Stimulated activated CD8-positive, alpha-beta memory T cell treated with anti-CD3 and anti-CD28 coated beads, Interleukin-7, amount 100 ng/mL, for 4 hours (primary cell): ENCODE results near the gene PDE11A.

Source experiments
- DNase-seq, 2 donors: peaks; one replicate each; pipeline ENCODE4 v3.0.0-alpha.2; 2020; ENCODE audit warnings: low read depth in 2 of 2

Gene PDE11A

DNA sequence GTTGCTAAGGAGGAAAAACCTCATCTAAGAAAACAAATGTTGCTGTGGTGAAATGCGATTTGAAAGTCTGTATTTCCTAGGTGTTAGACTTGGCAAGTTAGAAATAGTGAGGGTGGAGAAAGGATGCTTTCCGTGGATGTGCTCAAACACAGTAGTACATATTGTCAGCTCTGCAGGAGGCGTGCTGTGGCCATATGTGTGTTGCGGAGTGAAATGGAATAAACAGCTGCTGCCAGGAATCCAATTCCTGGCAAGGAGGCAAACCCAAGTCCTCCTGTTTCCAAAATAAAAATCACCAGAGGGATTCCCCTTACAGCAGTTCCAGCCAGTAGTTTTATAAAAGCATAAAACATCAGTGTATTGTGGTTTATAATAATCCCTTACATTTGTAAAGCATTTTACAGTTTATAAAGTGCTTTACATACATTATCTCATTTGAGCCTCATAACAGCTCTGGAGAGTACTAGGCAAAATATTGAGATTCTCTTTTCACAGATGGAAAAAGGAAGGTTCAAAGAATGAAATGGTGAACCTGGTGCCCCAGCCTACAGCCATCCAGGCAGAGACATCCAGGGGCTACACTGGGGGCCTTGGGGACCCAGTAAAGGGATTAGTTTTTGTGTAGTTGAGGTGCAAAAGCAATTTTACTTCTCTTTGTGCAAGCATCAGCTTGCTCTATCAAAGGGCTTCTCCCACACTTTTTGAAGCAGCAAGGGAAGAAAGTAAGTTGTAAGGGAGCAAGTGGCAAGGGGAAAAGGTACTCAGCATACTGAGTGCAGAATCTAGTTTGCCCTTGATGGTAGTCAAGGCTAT, 474.0 kb downstream of the PDE11A start:
- DNase-seq: no peak

DNA sequence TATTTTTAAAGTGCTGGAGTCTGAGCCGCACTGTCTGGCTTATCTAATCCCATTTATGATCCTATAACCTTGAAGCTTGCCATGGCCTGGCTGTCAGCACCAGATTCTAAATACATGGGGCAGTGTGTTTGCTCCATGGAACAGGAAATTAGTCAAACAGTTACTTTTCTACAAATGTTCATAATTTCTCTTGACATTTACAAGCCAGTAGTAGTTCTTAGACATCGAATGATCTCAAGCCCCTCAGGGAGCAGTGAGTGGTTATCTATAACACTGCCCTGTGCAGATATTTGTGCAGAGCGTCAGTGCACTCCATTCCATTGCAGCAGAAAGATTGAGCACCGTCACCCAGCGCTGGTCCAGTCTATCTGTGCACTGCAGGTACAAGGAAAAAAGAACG, 474.8 kb downstream of the PDE11A start:
- DNase-seq: no peak

DNA sequence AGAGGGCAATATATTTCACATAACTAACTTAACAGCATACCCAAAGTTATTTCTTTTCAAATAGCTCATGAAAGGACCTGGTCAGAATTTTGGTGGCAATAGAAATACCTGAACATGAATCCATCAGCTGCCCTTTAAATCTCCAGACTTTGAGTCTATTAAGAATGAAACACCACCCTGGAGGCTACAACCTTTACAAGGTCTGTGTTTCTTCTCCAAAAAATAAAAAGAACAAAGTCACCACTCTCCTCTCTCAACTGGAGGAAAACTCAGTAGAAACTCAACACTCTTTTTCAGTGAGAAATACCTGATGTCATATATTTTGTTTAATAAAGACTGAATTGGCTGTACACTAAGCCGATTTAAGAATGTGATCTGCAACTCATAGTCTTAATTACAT, 475.7 kb downstream of the PDE11A start:
- DNase-seq: no peak

DNA sequence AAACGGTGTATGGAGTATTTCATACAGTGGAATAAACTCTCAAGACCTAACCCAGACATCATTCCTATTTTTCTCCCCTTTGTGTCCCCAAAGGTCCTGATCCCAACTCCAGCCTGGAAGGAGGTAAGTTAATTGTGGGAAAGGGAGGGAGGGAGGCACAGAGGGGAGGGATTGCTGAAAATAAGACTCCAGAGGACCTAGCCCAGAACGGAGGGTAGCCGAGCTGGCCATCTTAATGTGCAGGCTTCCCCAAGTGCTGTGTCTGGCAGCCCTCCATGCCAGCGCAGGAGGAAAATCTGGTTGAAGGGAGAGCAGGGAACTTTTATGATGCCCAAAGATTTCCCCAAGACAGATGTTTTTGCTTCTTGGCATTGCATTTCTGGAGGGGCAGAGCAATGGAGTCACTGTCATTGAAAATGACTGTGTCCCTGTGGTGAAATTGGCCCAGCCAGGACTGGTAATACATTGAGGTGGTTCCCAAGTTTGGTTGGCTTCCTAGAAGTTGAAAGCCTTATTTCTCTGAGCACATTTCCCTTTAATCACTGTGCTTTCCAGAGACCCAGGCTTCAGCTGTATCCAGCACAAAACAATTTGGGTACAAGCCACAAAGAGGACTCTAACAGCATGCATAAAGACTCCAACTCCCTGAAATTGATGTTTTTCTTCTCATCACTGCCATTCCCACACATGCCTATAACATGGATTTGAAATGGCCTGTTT, 477.3 kb downstream of the PDE11A start:
- DNase-seq: no peak

DNA sequence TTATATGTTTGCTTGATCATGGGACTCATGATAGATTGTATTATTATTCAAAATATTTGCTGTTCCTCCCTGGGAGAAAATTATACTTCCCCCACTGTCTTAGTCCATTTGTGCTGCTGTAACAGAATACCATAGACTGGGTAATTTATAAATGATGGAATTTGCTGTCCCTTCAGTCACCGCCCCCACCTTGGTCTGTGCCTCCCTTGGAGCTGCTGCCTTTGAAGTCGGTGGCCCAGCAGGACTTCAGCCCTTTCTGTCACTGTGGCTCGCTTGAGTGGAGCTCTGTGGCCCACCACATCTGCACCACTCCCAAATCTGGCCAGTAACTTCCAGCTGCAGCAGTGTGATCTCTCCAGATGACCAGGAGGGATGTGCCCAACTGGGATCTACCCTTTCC, 479.2 kb downstream of the PDE11A start:
- DNase-seq: no peak

DNA sequence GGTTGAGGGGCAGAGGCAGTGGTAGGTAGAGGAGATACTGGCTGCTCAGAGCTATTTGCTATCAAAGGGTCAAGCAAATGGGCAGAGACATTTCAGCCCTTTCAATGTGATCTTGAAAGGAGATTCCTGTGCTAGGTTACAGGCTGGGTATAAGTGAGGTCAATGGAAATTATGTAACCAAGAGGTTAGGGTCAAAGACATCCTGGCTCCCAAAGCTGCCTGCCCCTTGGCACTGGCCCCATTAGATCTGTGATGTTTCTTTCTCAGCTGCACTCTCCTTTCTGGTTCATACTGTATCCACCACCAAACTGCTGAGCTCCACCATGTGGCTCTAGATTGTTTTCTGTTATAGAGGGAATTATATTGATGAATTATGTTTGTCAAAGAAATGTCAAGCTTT, 479.6 kb downstream of the PDE11A start:
- DNase-seq: no peak

DNA sequence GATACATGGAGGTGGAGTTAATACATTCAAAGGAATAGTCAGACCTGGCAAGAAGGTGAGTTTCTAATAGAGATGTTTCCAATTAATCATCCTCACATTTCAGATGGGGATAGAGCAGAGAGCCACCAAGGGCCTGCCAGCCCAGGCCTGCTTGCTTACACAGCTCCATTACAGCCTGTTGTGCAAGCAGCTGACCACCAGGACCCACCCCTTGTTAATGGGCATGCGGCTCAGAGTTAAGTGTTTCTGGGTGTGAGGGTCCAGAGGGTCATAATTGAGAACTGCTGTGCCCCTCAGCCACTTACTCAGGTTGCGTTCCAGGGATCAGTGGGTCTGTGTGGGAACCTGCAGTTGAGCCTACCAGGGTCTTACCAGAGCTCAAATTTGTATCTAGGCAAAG, 480.2 kb downstream of the PDE11A start:
- no peak for DNase-seq

DNA sequence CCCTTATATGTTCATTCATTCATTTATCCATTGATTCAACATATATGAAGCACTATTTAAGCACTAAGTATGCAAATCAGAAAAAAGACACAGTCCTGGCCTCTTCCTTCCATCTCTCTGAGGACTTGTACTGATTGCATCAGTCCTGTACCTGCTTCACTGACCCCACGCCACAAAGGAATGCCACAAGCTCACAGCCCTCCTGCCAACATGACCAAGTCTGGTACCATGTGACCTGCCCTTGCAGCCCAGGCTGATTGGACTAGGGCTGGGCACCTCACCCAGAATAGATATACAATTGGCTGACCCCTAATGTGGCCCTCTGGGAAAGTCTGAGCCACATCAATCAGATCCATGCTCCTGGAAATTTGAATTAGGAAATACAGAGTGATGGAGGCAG, 483.4 kb downstream of the PDE11A start:
- DNase-seq: no peak

DNA sequence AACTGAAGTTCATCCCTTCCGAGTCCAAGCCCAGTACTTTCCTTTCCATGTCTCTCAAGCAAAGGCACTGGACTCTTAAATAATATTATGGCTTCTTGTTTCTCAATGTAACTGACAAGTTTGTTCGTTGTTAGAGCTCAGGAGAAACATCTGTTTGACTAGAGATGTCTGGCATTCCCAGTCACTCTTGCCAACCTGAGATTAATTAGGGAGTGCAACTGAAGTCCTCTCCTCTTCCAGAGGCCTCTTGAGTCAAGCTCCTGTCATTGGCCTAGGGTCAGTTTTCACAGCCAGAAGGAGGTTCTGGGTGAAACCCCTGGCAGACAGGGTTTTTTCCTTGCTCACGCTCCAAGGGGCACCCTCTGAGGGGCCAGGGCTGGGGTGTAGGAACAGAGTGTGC, 483.9 kb downstream of the PDE11A start:
- DNase-seq: no peak

DNA sequence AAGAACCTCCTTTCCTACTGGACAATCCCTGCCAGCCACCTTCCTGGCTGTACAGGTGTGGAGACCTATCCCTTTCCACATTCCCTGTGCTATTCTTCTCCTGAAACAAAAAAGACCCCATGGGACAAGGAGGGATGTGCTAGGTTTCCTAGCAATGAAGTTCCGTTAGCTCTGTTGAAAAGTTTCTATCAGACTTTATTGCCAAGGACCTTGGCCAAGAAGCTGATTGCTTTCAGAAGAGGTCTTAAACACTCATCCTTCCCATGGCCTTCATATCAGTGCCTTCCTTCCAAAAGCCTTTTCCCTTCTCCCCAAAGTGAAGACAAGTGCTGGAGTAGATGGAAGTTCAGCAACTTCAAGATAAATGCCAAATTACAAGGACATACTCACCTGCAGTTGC, 485.2 kb downstream of the PDE11A start:
- no peak for DNase-seq

DNA sequence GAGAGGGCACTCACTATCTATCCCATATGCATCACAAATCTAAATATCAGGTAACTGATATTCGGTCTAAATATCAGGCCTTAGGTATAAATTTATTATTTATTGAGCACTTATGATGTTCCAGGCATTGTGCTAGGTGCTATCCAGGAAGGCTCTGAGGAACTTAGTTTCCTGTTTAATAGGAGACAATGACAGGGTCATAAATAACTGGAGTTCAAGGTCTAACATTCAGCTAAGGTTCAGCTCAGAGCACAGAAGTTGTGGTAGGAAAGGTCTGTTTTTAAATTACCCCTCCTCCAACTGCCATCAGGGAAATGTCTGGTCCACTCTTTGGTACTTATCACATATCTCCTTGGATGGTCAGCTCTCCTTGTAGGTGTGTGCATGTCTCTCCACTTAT, 486.4 kb downstream of the PDE11A start:
- DNase-seq: no peak

DNA sequence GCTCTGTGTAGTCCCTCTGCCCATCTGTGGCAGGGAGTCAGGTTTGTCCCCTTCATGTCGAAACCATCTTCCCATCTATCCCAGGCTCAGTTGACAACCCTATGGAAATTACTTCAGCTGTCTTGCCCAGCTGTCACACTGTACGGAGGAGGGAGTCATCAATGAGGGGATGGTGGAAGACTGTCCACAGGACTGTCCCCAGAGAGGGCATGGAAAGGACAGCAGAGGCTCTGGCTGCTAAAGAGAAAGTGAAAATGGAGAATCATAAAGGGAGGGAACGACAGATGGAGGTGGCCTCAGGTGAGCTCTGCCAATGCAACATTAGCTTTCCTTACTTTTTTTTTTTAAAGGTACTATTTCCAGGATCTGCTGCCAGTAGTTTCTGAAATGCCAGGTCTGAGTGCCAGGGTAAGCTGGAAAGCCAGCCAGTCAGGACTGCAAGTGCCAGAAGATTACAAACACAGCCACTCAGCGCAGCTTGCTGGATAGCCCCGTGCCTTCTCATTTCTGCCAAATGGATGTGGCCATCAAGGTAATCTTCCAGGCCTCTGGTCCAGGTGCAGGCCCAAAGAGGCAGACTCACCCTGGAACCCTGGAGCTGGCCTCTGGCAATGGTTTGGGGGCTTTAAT, 487.2 kb downstream of the PDE11A start:
- no peak for DNase-seq

DNA sequence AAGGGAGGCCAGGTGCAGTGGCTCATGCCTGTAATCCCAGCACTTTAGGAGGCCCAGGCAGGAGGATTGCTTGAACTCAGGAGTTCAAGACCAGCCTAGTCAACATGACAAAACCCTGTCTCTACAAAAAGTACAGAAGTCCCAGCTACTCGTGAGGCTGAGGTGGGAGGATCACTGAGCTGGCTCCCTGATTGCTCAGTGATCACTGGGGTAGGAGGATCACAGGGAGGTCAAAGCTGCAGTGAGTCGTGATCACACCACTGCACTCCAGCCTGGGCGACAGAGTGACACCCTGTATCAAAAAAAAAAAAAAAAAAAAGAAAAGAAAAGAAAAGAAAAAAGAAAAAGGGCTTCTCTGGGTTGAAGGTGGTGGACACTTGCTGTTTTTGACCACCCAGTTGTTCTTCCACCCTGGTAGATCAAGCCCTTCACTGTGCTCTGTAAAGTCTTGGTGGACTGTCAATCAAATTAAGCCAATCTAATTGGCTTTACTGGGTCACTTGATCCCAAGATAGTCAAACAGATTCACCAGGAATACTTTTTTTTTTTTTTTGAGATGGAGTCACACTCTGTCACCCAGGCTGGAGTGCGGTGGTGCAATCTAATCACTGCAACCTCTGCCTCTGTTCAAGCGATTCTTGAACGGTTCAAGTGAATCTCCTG, 488.4 kb downstream of the PDE11A start:
- DNase-seq: no peak

DNA sequence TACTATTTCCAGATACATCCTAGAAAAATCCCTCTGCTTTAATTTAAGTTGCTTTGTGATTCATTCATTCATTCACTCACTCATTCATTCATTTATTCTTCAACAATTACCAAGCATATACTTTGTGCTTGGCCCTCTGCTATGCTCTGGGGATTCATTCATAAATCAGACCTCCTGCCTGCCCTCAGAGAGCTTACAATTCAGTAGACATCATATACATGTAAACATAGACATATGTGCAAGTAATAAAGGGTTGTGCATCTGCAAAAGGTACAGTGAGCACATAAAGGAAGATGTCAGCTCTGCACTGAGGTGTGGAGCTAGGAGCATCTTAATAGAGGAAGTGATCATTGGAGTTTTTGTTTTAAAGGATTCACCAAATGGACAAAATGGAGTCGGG, 490.6 kb downstream of the PDE11A start:
- DNase-seq: no peak

DNA sequence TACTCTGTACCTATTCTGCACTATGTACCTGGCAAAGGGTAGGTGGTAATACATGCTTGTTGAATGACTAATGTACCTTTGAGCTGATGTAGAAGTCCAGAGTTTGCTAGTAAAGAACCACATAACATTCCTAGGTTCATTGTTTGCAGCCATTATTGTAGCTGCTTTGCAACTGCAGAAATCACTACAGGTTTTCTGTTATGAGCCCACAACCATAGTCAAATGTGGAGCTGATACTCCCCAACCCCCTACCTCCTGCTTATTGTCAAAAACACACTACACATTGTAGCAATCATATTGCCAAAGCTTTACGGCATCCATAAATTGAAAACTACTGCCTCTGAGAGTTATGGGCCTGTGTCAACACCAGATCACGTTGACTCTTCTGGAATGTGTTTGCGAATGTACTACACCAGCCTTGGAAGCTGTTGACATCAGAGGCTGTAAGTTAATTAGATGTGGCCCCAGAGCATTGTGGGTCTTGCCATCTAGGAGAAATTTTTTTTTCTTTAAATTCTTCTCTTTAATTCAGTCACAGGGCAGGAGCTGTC, 493.0 kb downstream of the PDE11A start:
- no peak for DNase-seq

DNA sequence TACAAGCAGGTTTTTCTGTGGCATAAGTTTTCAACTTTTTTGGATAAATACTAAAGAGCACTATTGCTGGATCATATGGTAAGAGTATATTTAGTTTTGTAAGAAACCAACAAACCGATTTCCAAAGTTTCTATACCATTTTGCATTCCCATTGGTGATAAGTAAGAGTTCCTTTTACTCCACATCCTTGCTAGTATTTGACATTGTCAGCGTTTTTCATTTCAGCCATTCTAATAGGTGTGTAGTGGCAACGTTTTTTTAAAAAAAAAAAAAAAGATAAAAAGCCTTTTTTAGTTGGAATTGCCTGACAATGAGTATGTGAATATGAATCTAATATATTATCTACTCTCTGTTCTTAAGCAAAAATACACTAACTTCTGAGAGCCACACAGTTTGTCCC, 494.1 kb downstream of the PDE11A start:
- no peak for DNase-seq

DNA sequence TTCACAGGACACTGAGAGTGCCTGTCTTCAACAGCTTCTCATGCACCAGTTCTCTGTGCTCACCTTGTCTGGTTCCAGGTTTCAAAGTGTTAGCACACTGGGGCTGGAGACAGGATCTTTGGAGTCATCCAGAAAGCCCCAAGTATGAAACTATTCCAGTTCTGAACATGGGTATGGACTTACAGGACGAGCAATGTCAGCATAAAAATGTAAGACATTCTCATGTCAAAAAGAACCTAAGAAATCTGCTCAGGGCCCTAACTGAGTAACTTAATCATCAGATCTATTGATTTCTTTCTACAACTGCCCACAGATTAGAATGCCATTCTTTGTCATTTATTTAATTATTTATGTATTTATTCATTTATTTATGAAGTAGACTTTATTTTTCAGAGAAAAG, 495.5 kb downstream of the PDE11A start:
- no peak for DNase-seq

DNA sequence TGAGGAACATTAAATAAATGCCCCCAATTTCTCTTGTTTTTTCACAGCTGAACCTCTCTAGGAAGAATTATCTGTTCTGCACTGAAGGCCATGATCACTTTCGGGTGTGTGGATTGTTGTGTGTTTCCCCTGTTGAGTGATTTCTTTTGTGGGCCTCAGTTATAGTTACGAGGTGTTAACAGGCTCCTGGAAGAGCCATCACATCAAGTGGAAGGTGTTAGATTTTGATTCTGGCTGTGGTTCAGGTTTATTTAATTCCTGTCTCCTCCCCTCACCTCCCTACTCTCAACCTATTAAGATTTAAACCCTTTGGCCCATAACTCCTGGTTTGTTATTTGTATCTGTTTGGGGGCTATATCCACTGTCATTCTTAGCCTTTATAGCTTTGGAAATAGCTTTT, 497.2 kb downstream of the PDE11A start:
- no peak for DNase-seq

DNA sequence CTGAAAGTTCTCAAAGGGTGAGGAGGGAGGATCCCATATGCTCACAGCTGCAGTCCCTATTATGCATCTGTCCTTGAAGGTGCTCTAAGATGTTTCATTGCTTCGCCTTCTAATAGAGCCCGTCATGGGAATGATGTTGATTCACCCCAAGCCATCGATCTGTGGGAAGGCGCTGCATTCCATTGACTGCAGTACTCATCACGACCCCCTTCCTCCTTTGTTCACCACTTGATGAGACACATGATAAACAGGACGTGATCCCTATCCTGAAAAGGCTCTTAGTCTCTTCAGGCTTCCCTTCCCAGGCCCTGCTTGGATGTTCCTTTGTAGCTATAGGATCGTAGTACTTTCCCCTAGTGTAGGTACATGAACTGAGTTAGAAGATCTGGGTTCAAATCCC, 498.2 kb downstream of the PDE11A start:
- DNase-seq: no peak
